K562 (cell line): ENCODE measurements around the gene LSM12. TPM values are rescaled to one million over a fixed set of nuclear protein-coding genes. Genes with fewer than 3 reads are reported as not detected.

ENCODE experiments used
- EHMT2 ChIP-seq: fragments of 450-650 bp; IDR thresholded peaks from 2 replicates; pipeline ENCODE4 v1.6.1; 2018; ENCODE audit warnings: antibody characterized with exemption
- EP400 ChIP-seq: fragments of 450-650 bp; IDR thresholded peaks from 2 replicates; pipeline ENCODE4 v1.6.1; 2017; ENCODE audit warnings: antibody characterized with exemption, mild to moderate bottlenecking, moderate library complexity
- FOXJ2 ChIP-seq: fragments of 200-800 bp; sonication (Bioruptor generic); IDR thresholded peaks from 2 replicates; pipeline ENCODE4 v1.6.1; 2016; ENCODE audit warnings: missing genetic modification characterization, missing compliant biosample characterization
- TCFL5 ChIP-seq: fragments of 250-450 bp; sonication (Bioruptor Pico); conservative IDR thresholded peaks from 2 replicates; pipeline ENCODE4 v1.6.1; 2021; ENCODE audit warnings: mild to moderate bottlenecking, moderate library complexity, matching md5 sums
- XRCC3 ChIP-seq: fragments of 450-650 bp; IDR thresholded peaks from 2 replicates; pipeline ENCODE4 v1.6.1; 2017; ENCODE audit warnings: mild to moderate bottlenecking, moderate library complexity
- ZEB2 ChIP-seq: fragments of 450-650 bp; IDR thresholded peaks from 2 replicates; pipeline ENCODE4 v1.6.1; 2016
- polyA plus RNA-seq, 8 experiments: library from polyadenylated mRNA; depleted of rRNA in 4 of 8; stranded (reverse) in 5 of 8; unstranded in 3 of 8; fragments of >200 nt; fragmentation: Nextera tagmentation in 2 of 8; fragmentation: Illumina TruSeq in 1 of 8; extraction: Ambion mirVana in 2 of 8; extraction: Trizol in 1 of 8; gene quantifications; 2 replicates each; pipeline versions ENCODE4 v1.2.1 to v1.2.3, GENCODE V29; 2011 to 2014; ENCODE audit warnings: inconsistent platforms in 1 of 8, missing spikeins in 1 of 8
- total RNA-seq, 7 experiments: library from RNA; depleted of rRNA in 6 of 7; stranded (reverse); fragments of >200 nt in 6 of 7; fragmentation: Illumina TruSeq in 2 of 7; extraction: Trizol in 2 of 7; gene quantifications; 2 replicates each; pipeline versions ENCODE4 v1.2.1 to v1.2.3, GENCODE V29; 2011 to 2021; ENCODE audit warnings: low replicate concordance in 1 of 7
- TF ChIP-seq, protein P1 (sequence below): sonication (generic); formaldehyde crosslinking; IDR thresholded peaks from 2 replicates; pipeline ENCODE4 v1.8.0; 2022; ENCODE audit warnings: mild to moderate bottlenecking, missing genetic modification reagents
- TF ChIP-seq, protein P2 (sequence below): fragments of 450-650 bp; IDR thresholded peaks from 2 replicates; pipeline ENCODE4 v1.6.1; 2016; ENCODE audit warnings: mild to moderate bottlenecking
- TF ChIP-seq, protein P3 (sequence below), 2 experiments: fragments of 450-650 bp in 1 of 2; sonication (generic) in 1 of 2; formaldehyde crosslinking in 1 of 2; IDR thresholded peaks; 2 replicates each; pipeline versions ENCODE4 v1.7.1 to v1.9.0; 2016 to 2022; ENCODE audit warnings: inconsistent platforms in 1 of 2, mild to moderate bottlenecking in 1 of 2, missing genetic modification reagents in 1 of 2

LSM12 gene
- total and polyA plus RNA-seq, 9 of the 15 experiments (the other 6 are each of a cell fraction or from before 2014, with no cell fraction given): 53.0 to 258 (median 89.3) TPM

DNA sequence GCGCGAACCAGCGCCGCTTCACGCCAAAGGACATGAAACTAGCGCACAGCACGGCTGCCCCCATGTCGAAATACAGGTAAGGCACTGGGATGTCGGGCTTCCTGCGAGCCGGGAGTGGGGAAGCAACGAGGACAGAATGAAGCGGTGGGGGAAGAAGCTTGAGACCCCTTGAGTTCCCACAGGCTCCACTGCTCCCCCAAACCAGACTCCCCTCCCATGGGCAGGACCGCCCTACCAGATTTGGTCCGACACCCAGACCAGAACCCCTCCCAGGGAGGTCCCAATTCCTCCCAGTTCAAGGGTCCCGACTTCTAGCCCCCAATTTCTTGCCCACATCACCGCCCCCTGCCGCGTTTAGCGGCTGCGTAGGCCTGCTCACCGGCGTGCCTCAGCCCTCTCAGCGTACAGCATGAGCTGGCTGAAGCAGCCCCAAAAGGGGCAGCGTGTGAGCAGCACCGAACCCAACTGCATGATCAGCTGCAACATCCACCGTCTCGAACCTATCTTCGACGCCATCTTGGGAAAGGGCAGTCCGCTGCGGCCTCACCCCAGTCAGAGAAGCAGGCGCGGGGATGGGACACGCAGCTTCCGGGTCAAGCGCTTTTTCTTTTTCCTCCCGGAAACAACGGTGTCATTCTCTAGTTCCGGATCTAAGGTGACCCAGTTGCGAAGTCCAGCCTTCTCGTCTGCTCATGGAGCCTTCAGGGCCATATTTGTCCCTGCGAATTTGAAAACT lies 51.9 kb downstream of the LSM12 start, which contains the start of gene TMEM101 (continued):
- TF ChIP-seq, protein P1, sequence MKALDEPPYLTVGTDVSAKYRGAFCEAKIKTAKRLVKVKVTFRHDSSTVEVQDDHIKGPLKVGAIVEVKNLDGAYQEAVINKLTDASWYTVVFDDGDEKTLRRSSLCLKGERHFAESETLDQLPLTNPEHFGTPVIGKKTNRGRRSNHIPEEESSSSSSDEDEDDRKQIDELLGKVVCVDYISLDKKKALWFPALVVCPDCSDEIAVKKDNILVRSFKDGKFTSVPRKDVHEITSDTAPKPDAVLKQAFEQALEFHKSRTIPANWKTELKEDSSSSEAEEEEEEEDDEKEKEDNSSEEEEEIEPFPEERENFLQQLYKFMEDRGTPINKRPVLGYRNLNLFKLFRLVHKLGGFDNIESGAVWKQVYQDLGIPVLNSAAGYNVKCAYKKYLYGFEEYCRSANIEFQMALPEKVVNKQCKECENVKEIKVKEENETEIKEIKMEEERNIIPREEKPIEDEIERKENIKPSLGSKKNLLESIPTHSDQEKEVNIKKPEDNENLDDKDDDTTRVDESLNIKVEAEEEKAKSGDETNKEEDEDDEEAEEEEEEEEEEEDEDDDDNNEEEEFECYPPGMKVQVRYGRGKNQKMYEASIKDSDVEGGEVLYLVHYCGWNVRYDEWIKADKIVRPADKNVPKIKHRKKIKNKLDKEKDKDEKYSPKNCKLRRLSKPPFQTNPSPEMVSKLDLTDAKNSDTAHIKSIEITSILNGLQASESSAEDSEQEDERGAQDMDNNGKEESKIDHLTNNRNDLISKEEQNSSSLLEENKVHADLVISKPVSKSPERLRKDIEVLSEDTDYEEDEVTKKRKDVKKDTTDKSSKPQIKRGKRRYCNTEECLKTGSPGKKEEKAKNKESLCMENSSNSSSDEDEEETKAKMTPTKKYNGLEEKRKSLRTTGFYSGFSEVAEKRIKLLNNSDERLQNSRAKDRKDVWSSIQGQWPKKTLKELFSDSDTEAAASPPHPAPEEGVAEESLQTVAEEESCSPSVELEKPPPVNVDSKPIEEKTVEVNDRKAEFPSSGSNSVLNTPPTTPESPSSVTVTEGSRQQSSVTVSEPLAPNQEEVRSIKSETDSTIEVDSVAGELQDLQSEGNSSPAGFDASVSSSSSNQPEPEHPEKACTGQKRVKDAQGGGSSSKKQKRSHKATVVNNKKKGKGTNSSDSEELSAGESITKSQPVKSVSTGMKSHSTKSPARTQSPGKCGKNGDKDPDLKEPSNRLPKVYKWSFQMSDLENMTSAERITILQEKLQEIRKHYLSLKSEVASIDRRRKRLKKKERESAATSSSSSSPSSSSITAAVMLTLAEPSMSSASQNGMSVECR: peak; percentile 73; the same call in 1 of the 2 replicates
- no peak for TF ChIP-seq XRCC3
- TF ChIP-seq, protein P2, sequence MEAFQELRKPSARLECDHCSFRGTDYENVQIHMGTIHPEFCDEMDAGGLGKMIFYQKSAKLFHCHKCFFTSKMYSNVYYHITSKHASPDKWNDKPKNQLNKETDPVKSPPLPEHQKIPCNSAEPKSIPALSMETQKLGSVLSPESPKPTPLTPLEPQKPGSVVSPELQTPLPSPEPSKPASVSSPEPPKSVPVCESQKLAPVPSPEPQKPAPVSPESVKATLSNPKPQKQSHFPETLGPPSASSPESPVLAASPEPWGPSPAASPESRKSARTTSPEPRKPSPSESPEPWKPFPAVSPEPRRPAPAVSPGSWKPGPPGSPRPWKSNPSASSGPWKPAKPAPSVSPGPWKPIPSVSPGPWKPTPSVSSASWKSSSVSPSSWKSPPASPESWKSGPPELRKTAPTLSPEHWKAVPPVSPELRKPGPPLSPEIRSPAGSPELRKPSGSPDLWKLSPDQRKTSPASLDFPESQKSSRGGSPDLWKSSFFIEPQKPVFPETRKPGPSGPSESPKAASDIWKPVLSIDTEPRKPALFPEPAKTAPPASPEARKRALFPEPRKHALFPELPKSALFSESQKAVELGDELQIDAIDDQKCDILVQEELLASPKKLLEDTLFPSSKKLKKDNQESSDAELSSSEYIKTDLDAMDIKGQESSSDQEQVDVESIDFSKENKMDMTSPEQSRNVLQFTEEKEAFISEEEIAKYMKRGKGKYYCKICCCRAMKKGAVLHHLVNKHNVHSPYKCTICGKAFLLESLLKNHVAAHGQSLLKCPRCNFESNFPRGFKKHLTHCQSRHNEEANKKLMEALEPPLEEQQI: peak; percentile 56; the same call in 1 of the 2 replicates
- TF ChIP-seq, protein P3, sequence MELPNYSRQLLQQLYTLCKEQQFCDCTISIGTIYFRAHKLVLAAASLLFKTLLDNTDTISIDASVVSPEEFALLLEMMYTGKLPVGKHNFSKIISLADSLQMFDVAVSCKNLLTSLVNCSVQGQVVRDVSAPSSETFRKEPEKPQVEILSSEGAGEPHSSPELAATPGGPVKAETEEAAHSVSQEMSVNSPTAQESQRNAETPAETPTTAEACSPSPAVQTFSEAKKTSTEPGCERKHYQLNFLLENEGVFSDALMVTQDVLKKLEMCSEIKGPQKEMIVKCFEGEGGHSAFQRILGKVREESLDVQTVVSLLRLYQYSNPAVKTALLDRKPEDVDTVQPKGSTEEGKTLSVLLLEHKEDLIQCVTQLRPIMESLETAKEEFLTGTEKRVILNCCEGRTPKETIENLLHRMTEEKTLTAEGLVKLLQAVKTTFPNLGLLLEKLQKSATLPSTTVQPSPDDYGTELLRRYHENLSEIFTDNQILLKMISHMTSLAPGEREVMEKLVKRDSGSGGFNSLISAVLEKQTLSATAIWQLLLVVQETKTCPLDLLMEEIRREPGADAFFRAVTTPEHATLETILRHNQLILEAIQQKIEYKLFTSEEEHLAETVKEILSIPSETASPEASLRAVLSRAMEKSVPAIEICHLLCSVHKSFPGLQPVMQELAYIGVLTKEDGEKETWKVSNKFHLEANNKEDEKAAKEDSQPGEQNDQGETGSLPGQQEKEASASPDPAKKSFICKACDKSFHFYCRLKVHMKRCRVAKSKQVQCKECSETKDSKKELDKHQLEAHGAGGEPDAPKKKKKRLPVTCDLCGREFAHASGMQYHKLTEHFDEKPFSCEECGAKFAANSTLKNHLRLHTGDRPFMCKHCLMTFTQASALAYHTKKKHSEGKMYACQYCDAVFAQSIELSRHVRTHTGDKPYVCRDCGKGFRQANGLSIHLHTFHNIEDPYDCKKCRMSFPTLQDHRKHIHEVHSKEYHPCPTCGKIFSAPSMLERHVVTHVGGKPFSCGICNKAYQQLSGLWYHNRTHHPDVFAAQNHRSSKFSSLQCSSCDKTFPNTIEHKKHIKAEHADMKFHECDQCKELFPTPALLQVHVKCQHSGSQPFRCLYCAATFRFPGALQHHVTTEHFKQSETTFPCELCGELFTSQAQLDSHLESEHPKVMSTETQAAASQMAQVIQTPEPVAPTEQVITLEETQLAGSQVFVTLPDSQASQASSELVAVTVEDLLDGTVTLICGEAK (IDR thresholded peaks at IDR 0.05): peak; percentile 99
- TF ChIP-seq, protein P3 (CRISPR knock-in tag; IDR thresholded peaks at IDR 0.05): no peak
- peak; percentile 85 for TF ChIP-seq EP400
- 0 out of 2 replicates have a peak, but pooled peaks have one; percentile 19 for TF ChIP-seq FOXJ2 (tag)
- 0 out of 2 replicates have a peak, but pooled peaks have one; percentile 22 for TF ChIP-seq EHMT2
- no peak for TF ChIP-seq TCFL5 (CRISPR knock-in tag)
- peak; percentile 99 for TF ChIP-seq ZEB2
